ENCODE measurements around the gene MYDGF.

MYDGF gene

GRCh38 chr19:4652075-4652474 lies 18.1 kb downstream of the MYDGF start:
- TF ChIP-seq GATA2 (IDR thresholded peaks at IDR 0.05; ENCODE audit: low read depth, low read length): no peak
- no peak for TF ChIP-seq GATA3 (IDR thresholded peaks at IDR 0.05; ENCODE audit: low read depth, low read length)

- TF ChIP-seq GATA3 (IDR thresholded peaks at IDR 0.05; ENCODE audit: low read depth, low read length) (no peak), GATA2 (IDR thresholded peaks at IDR 0.05; ENCODE audit: low read depth, low read length) (no peak)
Measured at GRCh38 chr19:4650159-4650558, 20.0 kb downstream of the MYDGF start.

GRCh38 chr19:4649392-4650047 lies 20.6 kb downstream of the MYDGF start:
- TF ChIP-seq GATA2 (IDR thresholded peaks at IDR 0.05; ENCODE audit: low read depth, low read length) (no peak), GATA3 (IDR thresholded peaks at IDR 0.05; ENCODE audit: low read depth, low read length) (no peak)

- no peak for TF ChIP-seq GATA2 (IDR thresholded peaks at IDR 0.05; ENCODE audit: low read depth, low read length)
- no peak for TF ChIP-seq GATA3 (IDR thresholded peaks at IDR 0.05; ENCODE audit: low read depth, low read length)
Measured at GRCh38 chr19:4647676-4648644, 22.2 kb downstream of the MYDGF start.

GRCh38 chr19:4645718-4646117 lies 24.4 kb downstream of the MYDGF start:
- no peak for TF ChIP-seq GATA3 (IDR thresholded peaks at IDR 0.05; ENCODE audit: low read depth, low read length)
- no peak for TF ChIP-seq GATA2 (IDR thresholded peaks at IDR 0.05; ENCODE audit: low read depth, low read length)

- no peak for TF ChIP-seq GATA2 (IDR thresholded peaks at IDR 0.05; ENCODE audit: low read depth, low read length)
- TF ChIP-seq GATA3 (IDR thresholded peaks at IDR 0.05; ENCODE audit: low read depth, low read length): no peak
Measured at GRCh38 chr19:4642625-4643024, 27.5 kb downstream of the MYDGF start.

- no peak for TF ChIP-seq GATA3 (IDR thresholded peaks at IDR 0.05; ENCODE audit: low read depth, low read length)
- no peak for TF ChIP-seq GATA2 (IDR thresholded peaks at IDR 0.05; ENCODE audit: low read depth, low read length)
Measured at GRCh38 chr19:4641132-4641531, 29.0 kb downstream of the MYDGF start.

- no peak for TF ChIP-seq GATA3 (IDR thresholded peaks at IDR 0.05; ENCODE audit: low read depth, low read length)
- TF ChIP-seq GATA2 (IDR thresholded peaks at IDR 0.05; ENCODE audit: low read depth, low read length): no peak
Measured at GRCh38 chr19:4640247-4641000, 29.7 kb downstream of the MYDGF start.

- TF ChIP-seq GATA3 (IDR thresholded peaks at IDR 0.05; ENCODE audit: low read depth, low read length) (no peak), GATA2 (IDR thresholded peaks at IDR 0.05; ENCODE audit: low read depth, low read length) (no peak)
Measured at GRCh38 chr19:4639531-4640246, 30.5 kb downstream of the MYDGF start.

GRCh38 chr19:4638828-4639530 lies 31.2 kb downstream of the MYDGF start, which contains the start of gene TNFAIP8L1:
TNFAIP8L1 (plus strand) TSS chr19:4639516; CDS start chr19:4651870, 12,354 bp downstream.
- TF ChIP-seq GATA2 (IDR thresholded peaks at IDR 0.05; ENCODE audit: low read depth, low read length): peak; percentile 38; the same call in 1 of the 2 replicates
- no peak for TF ChIP-seq GATA3 (IDR thresholded peaks at IDR 0.05; ENCODE audit: low read depth, low read length)

GRCh38 chr19:4638317-4638716 lies 31.8 kb downstream of the MYDGF start:
- TF ChIP-seq GATA2 (IDR thresholded peaks at IDR 0.05; ENCODE audit: low read depth, low read length) (no peak), GATA3 (IDR thresholded peaks at IDR 0.05; ENCODE audit: low read depth, low read length) (no peak)

GRCh38 chr19:4636761-4637160 lies 33.4 kb downstream of the MYDGF start:
- no peak for TF ChIP-seq GATA3 (IDR thresholded peaks at IDR 0.05; ENCODE audit: low read depth, low read length)
- no peak for TF ChIP-seq GATA2 (IDR thresholded peaks at IDR 0.05; ENCODE audit: low read depth, low read length)
